K562 (cell line): ENCODE results near the gene TTC5. TPM values are rescaled to one million over a fixed set of nuclear protein-coding genes. Genes with fewer than 3 reads are reported as not detected.
A peak's percentile ranks its signal among the peaks of the same experiment; 100 is the strongest.

ENCODE experiments used
- ATF1 ChIP-seq, 2 experiments: fragments of 450-650 bp in 1 of 2; IDR thresholded peaks; 2 replicates each; pipeline ENCODE4 v1.6.1; 2016; ENCODE audit warnings: missing compliant biosample characterization in 1 of 2, missing genetic modification characterization in 1 of 2
- C11orf30 ChIP-seq: fragments of 450-650 bp; IDR thresholded peaks from 2 replicates; pipeline ENCODE4 v1.6.1; 2016; ENCODE audit warnings: low read depth, mild to moderate bottlenecking
- CXXC5 ChIP-seq: fragments of 250-450 bp; sonication (Bioruptor Pico); IDR thresholded peaks from 2 replicates; pipeline ENCODE4 v1.8.0; 2022; ENCODE audit warnings: inconsistent platforms, mild to moderate bottlenecking, moderate library complexity
- GATAD2B ChIP-seq: fragments of 450-650 bp; IDR thresholded peaks from 2 replicates; pipeline ENCODE4 v1.6.1; 2017; ENCODE audit warnings: mild to moderate bottlenecking, borderline replicate concordance
- SNIP1 ChIP-seq: fragments of 450-650 bp; IDR thresholded peaks from 2 replicates; pipeline ENCODE4 v1.7.1; 2017; ENCODE audit warnings: low read depth, mild to moderate bottlenecking
- TFAM ChIP-seq: fragments of 250-450 bp; sonication (Bioruptor Pico); conservative IDR thresholded peaks from 2 replicates; pipeline ENCODE4 v1.5.0; 2021; ENCODE audit warnings: mild to moderate bottlenecking, moderate library complexity
- ZFP36 ChIP-seq: fragments of 150-350 bp; IDR thresholded peaks from 2 replicates; pipeline ENCODE4 v1.6.1; 2018; ENCODE audit warnings: low read length, low read depth; ENCODE audit not compliant: partially characterized antibody
- ZNF408 ChIP-seq: fragments of 250-450 bp; sonication (Bioruptor Pico); IDR thresholded peaks from 2 replicates; pipeline ENCODE4 v1.4.0; 2020; ENCODE audit warnings: low read depth, mild to moderate bottlenecking, moderate library complexity
- ZNF583 ChIP-seq: fragments of 250-450 bp; sonication (Bioruptor Pico); IDR thresholded peaks from 2 replicates; pipeline ENCODE4 v1.4.0; 2020
- ZNF780A ChIP-seq: fragments of 250-450 bp; sonication (Bioruptor Pico); IDR thresholded peaks from 2 replicates; pipeline ENCODE4 v1.5.0; 2021; ENCODE audit warnings: mild to moderate bottlenecking
- polyA plus RNA-seq, 8 experiments: library from polyadenylated mRNA; depleted of rRNA in 4 of 8; stranded (reverse) in 5 of 8; unstranded in 3 of 8; fragments of >200 nt; fragmentation: Nextera tagmentation in 2 of 8; fragmentation: Illumina TruSeq in 1 of 8; extraction: Ambion mirVana in 2 of 8; extraction: Trizol in 1 of 8; gene quantifications; 2 replicates each; pipeline versions ENCODE4 v1.2.1 to v1.2.3, GENCODE V29; 2011 to 2014; ENCODE audit warnings: inconsistent platforms in 1 of 8, missing spikeins in 1 of 8
- total RNA-seq, 7 experiments: library from RNA; depleted of rRNA in 6 of 7; stranded (reverse); fragments of >200 nt in 6 of 7; fragmentation: Illumina TruSeq in 2 of 7; extraction: Trizol in 2 of 7; gene quantifications; 2 replicates each; pipeline versions ENCODE4 v1.2.1 to v1.2.3, GENCODE V29; 2011 to 2021; ENCODE audit warnings: low replicate concordance in 1 of 7
- TF ChIP-seq, protein P1 (sequence below), 2 experiments: fragments of 450-650 bp in 1 of 2; sonication (generic) in 1 of 2; formaldehyde crosslinking; conservative IDR thresholded peaks; 2 replicates each; pipeline versions ENCODE4 v1.4.0 to v1.8.1; 2020 to 2022; ENCODE audit warnings: mild to moderate bottlenecking in 1 of 2, missing genetic modification reagents in 1 of 2
- TF ChIP-seq, protein P2 (sequence below), 2 experiments: fragments of 450-650 bp in 1 of 2; sonication (generic) in 1 of 2; formaldehyde crosslinking in 1 of 2; IDR thresholded peaks; 2 replicates each; pipeline versions ENCODE4 v1.7.1 to v1.9.0; 2016 to 2022; ENCODE audit warnings: inconsistent platforms in 1 of 2, mild to moderate bottlenecking in 1 of 2, missing genetic modification reagents in 1 of 2

TTC5 gene
- total and polyA plus RNA-seq, 9 of the 15 experiments (the other 6 are each of a cell fraction or from before 2014, with no cell fraction given), result 4.8 to 17.1 (median 7.5) TPM

DNA sequence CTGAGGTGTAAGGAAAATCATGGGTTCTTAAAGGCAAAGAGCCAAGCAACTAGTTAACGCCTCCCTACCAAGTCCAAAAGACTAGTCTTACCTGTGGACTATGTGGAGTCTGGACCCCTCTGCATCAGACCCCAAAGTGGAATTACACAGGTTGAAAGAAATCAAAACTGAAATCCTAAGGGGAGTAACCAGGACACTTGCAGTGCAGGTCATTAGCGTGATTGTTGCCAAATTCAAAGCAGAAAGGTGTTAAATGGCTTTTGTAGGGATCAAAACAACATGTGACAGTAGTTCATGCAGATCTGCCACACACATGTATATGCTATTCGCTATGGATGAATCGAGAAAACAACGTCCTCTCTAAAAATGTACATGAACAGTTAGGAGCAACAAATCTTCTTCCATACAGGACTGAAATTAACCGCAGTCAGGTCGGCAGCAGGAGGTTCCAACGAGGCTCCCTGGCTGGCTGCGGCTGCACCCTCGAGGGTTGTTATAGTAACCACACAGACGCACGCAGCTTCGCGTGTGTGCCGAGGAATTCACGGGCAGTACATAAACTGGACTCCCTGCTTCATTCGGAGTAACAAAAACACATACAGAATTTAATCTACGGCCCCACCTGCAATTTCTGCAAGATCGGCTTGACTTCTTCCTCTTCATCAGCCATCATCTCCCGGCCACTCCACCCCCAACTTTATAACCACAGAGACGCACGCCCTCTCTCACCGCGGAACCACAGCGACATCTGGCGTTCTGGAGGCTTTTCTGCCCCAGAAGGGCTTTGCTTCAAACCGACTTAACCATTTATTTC lies at the start of gene TTC5 (continued):
- TF ChIP-seq ZNF408 (CRISPR knock-in tag), result no peak
- TF ChIP-seq GATAD2B, result no peak
- TF ChIP-seq TFAM, result no peak
- peak; percentile 68; the same call in 1 of the 2 replicates for TF ChIP-seq CXXC5 (CRISPR knock-in tag)
- no peak for TF ChIP-seq ATF1 (CRISPR knock-in tag; IDR thresholded peaks at IDR 0.05)
- peak; percentile 41; the same call in 1 of the 2 replicates for TF ChIP-seq ATF1 (tag; IDR thresholded peaks at IDR 0.05)
- no peak for TF ChIP-seq ZNF583 (CRISPR knock-in tag)
- peak; percentile 89 for TF ChIP-seq SNIP1
- no peak for TF ChIP-seq ZNF780A (CRISPR knock-in tag)
- no peak for TF ChIP-seq ZFP36
- TF ChIP-seq, protein P1, sequence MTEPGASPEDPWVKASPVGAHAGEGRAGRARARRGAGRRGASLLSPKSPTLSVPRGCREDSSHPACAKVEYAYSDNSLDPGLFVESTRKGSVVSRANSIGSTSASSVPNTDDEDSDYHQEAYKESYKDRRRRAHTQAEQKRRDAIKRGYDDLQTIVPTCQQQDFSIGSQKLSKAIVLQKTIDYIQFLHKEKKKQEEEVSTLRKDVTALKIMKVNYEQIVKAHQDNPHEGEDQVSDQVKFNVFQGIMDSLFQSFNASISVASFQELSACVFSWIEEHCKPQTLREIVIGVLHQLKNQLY (CRISPR knock-in tag; conservative IDR thresholded peaks at IDR 0.05), result no peak
- peak; percentile 81 for TF ChIP-seq C11orf30
- TF ChIP-seq, protein P2, sequence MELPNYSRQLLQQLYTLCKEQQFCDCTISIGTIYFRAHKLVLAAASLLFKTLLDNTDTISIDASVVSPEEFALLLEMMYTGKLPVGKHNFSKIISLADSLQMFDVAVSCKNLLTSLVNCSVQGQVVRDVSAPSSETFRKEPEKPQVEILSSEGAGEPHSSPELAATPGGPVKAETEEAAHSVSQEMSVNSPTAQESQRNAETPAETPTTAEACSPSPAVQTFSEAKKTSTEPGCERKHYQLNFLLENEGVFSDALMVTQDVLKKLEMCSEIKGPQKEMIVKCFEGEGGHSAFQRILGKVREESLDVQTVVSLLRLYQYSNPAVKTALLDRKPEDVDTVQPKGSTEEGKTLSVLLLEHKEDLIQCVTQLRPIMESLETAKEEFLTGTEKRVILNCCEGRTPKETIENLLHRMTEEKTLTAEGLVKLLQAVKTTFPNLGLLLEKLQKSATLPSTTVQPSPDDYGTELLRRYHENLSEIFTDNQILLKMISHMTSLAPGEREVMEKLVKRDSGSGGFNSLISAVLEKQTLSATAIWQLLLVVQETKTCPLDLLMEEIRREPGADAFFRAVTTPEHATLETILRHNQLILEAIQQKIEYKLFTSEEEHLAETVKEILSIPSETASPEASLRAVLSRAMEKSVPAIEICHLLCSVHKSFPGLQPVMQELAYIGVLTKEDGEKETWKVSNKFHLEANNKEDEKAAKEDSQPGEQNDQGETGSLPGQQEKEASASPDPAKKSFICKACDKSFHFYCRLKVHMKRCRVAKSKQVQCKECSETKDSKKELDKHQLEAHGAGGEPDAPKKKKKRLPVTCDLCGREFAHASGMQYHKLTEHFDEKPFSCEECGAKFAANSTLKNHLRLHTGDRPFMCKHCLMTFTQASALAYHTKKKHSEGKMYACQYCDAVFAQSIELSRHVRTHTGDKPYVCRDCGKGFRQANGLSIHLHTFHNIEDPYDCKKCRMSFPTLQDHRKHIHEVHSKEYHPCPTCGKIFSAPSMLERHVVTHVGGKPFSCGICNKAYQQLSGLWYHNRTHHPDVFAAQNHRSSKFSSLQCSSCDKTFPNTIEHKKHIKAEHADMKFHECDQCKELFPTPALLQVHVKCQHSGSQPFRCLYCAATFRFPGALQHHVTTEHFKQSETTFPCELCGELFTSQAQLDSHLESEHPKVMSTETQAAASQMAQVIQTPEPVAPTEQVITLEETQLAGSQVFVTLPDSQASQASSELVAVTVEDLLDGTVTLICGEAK (IDR thresholded peaks at IDR 0.05), result peak; percentile 35; the same call in 1 of the 2 replicates
- TF ChIP-seq, protein P2 (CRISPR knock-in tag; IDR thresholded peaks at IDR 0.05), result no peak
